H9 (cell line): ENCODE data around the gene OPRD1. TPM values are rescaled to one million over a fixed set of nuclear protein-coding genes. Genes with fewer than 3 reads are reported as not detected.
A peak's percentile ranks its signal among the peaks of the same experiment; 100 is the strongest.

ENCODE experiments used
- DNase-seq: peaks from one replicate; pipeline ENCODE4 v3.0.0-alpha.2; 2017
- H2AFZ ChIP-seq: one replicate; pipeline ENCODE4 v1.6.1; 2013; ENCODE audit warnings: mild to moderate bottlenecking, low read length, control low read depth, moderate library complexity
- H2AK5ac ChIP-seq: 2 replicates; pipeline ENCODE4 v1.6.1; 2013; ENCODE audit warnings: low read length, control low read depth, mixed read lengths; ENCODE audit not compliant: insufficient read length
- H2BK120ac ChIP-seq: one replicate; pipeline ENCODE4 v1.6.1; 2013; ENCODE audit warnings: low read depth, mild to moderate bottlenecking, low read length, control low read depth, inconsistent platforms; ENCODE audit not compliant: poor library complexity, severe bottlenecking
- H2BK12ac ChIP-seq: 2 replicates; pipeline ENCODE4 v1.6.1; 2013; ENCODE audit warnings: low read length, control low read depth, mixed read lengths, low read depth; ENCODE audit not compliant: insufficient read length
- H2BK15ac ChIP-seq: 2 replicates; pipeline ENCODE4 v1.6.1; 2013; ENCODE audit warnings: low read depth, low read length, control low read depth
- H2BK20ac ChIP-seq: one replicate; pipeline ENCODE4 v1.6.1; 2013; ENCODE audit warnings: low read depth, mild to moderate bottlenecking, low read length, control low read depth, inconsistent platforms; ENCODE audit not compliant: poor library complexity, severe bottlenecking
- H2BK5ac ChIP-seq: 2 replicates; pipeline ENCODE4 v1.6.1; 2013; ENCODE audit warnings: low read length, control low read depth, mixed read lengths; ENCODE audit not compliant: insufficient read length
- H3K14ac ChIP-seq: 2 replicates; pipeline ENCODE4 v1.6.1; 2013; ENCODE audit warnings: low read length, control low read depth; ENCODE audit not compliant: insufficient read depth
- H3K18ac ChIP-seq: 2 replicates; pipeline ENCODE4 v1.6.1; 2013; ENCODE audit warnings: low read depth, mild to moderate bottlenecking, mixed read lengths, low read length, control low read depth; ENCODE audit not compliant: insufficient read length
- H3K23ac ChIP-seq: 2 replicates; pipeline ENCODE4 v1.6.1; 2013; ENCODE audit warnings: low read length, control low read depth, mixed read lengths, low read depth; ENCODE audit not compliant: insufficient read length
- H3K23me2 ChIP-seq: 2 replicates; pipeline ENCODE4 v1.6.1; 2013; ENCODE audit warnings: low read depth, mild to moderate bottlenecking, mixed read lengths, low read length, control low read depth; ENCODE audit not compliant: insufficient read length, poor library complexity, severe bottlenecking
- H3K27ac ChIP-seq: 2 replicates; pipeline ENCODE4 v1.5.1; 2013; ENCODE audit warnings: low read length, control low read depth, mixed read lengths, low read depth; ENCODE audit not compliant: insufficient read length
- H3K27me3 ChIP-seq: 2 replicates; pipeline ENCODE4 v1.6.1; 2013; ENCODE audit warnings: low read length, control low read depth, inconsistent platforms; ENCODE audit not compliant: insufficient read depth
- H3K4ac ChIP-seq: 2 replicates; pipeline ENCODE4 v1.6.1; 2013; ENCODE audit warnings: low read depth, mild to moderate bottlenecking, control low read depth, inconsistent platforms, low read length, moderate library complexity
- H3K4me1 ChIP-seq: 2 replicates; pipeline ENCODE4 v1.6.1; 2013; ENCODE audit warnings: low read length, control low read depth, inconsistent platforms; ENCODE audit not compliant: insufficient read depth
- H3K4me2 ChIP-seq: 2 replicates; pipeline ENCODE4 v1.6.1; 2013; ENCODE audit warnings: low read length, control low read depth, mixed read lengths; ENCODE audit not compliant: insufficient read length, insufficient read depth
- H3K56ac ChIP-seq: 2 replicates; pipeline ENCODE4 v1.6.1; 2013; ENCODE audit warnings: low read depth, mild to moderate bottlenecking, mixed read lengths, low read length, control low read depth; ENCODE audit not compliant: insufficient read length
- H3K79me1 ChIP-seq: 2 replicates; pipeline ENCODE4 v1.6.1; 2013; ENCODE audit warnings: low read depth, mild to moderate bottlenecking, moderate library complexity, low read length, control low read depth, inconsistent platforms; ENCODE audit not compliant: insufficient read depth, poor library complexity, severe bottlenecking
- H3K79me2 ChIP-seq: 2 replicates; pipeline ENCODE4 v1.6.1; 2013; ENCODE audit warnings: low read length, control low read depth, inconsistent platforms; ENCODE audit not compliant: insufficient read depth
- H3K9ac ChIP-seq: 2 replicates; pipeline ENCODE4 v1.6.1; 2013; ENCODE audit warnings: low read length, control low read depth, mixed read lengths; ENCODE audit not compliant: insufficient read length; ENCODE audit errors: extremely low read depth
- H3K9me3 ChIP-seq: one replicate; pipeline ENCODE4 v1.6.1; 2013; ENCODE audit warnings: low read depth, low read length, inconsistent platforms; ENCODE audit not compliant: control insufficient read depth
- H3T11ph ChIP-seq: one replicate; pipeline ENCODE4 v1.6.1; 2013; ENCODE audit warnings: mild to moderate bottlenecking, low read length, control low read depth, inconsistent platforms
- H4K20me1 ChIP-seq: one replicate; pipeline ENCODE4 v1.6.1; 2013; ENCODE audit not compliant: control insufficient read depth, insufficient read length, insufficient read depth
- H4K5ac ChIP-seq: 2 replicates; pipeline ENCODE4 v1.6.1; 2013; ENCODE audit warnings: low read depth, mild to moderate bottlenecking, mixed read lengths, low read length, control low read depth; ENCODE audit not compliant: insufficient read length
- H4K8ac ChIP-seq: replicated peaks from 2 replicates; pipeline ENCODE4 v1.6.1; 2013; ENCODE audit warnings: low read length, control low read depth, mixed read lengths, low read depth; ENCODE audit not compliant: insufficient read length
- H4K91ac ChIP-seq: 2 replicates; pipeline ENCODE4 v1.6.1; 2013; ENCODE audit warnings: low read depth, mild to moderate bottlenecking, moderate library complexity, mixed read lengths, low read length, control low read depth; ENCODE audit not compliant: insufficient read length
- H3K27ac Mint-ChIP-seq, 3 experiments: 2 replicates in 2 of 3; 3 replicates in 1 of 3; pipeline ENCODE4 v1.8.0; 2020 to 2021; ENCODE audit warnings: mixed read lengths in 3 of 3, mild to moderate bottlenecking in 1 of 3, moderate library complexity in 1 of 3
- H3K27me3 Mint-ChIP-seq: 2 replicates; pipeline ENCODE4 v1.8.0; 2021; ENCODE audit warnings: low read depth, mild to moderate bottlenecking, moderate library complexity, mixed read lengths
- H3K36me3 Mint-ChIP-seq, 3 experiments: 2 replicates in 2 of 3; 3 replicates in 1 of 3; pipeline ENCODE4 v1.8.0; 2020 to 2021; ENCODE audit warnings: low read depth in 3 of 3, mixed read lengths in 3 of 3; ENCODE audit not compliant: insufficient read depth in 1 of 3
- H3K4me1 Mint-ChIP-seq, 2 experiments: 2 replicates each; pipeline ENCODE4 v1.8.0; 2020; ENCODE audit warnings: mixed read lengths in 2 of 2
- H3K4me3 Mint-ChIP-seq, 2 experiments: 2 replicates in 1 of 2; 3 replicates in 1 of 2; pipeline ENCODE4 v1.8.0; 2020 to 2021; ENCODE audit warnings: mild to moderate bottlenecking in 2 of 2, mixed read lengths in 2 of 2, moderate library complexity in 1 of 2
- H3K9me3 Mint-ChIP-seq, 2 experiments: 2 replicates in 1 of 2; 3 replicates in 1 of 2; pipeline ENCODE4 v1.8.0; 2020; ENCODE audit warnings: mild to moderate bottlenecking in 2 of 2, mixed read lengths in 2 of 2, moderate library complexity in 1 of 2
- WGBS: extraction: QIAGEN DNeasy Blood & Tissue Kit; methylation state at CpG from one replicate; pipeline ENCODE4 v1.1.7; 2013; ENCODE audit warnings: missing lambda C conversion rate, low lambda C conversion rate, mixed read lengths; ENCODE audit not compliant: insufficient read length; ENCODE audit errors: extremely low coverage; 5-methylcytosine and 5-hydroxymethylcytosine counted together
- total RNA-seq: library from RNA; stranded (reverse); gene quantifications from 2 replicates; pipeline ENCODE4 v1.2.1, GENCODE V29; 2021
- TF ChIP-seq, protein P1 (sequence below): fragments of 200-600 bp; sonication (generic); conservative IDR thresholded peaks from 3 replicates; pipeline ENCODE4 v1.8.0; 2021; ENCODE audit warnings: antibody characterized with exemption, mild to moderate bottlenecking

OPRD1 gene
- total RNA-seq, 1 experiment from 2014 or later: 1.8 TPM

DNA sequence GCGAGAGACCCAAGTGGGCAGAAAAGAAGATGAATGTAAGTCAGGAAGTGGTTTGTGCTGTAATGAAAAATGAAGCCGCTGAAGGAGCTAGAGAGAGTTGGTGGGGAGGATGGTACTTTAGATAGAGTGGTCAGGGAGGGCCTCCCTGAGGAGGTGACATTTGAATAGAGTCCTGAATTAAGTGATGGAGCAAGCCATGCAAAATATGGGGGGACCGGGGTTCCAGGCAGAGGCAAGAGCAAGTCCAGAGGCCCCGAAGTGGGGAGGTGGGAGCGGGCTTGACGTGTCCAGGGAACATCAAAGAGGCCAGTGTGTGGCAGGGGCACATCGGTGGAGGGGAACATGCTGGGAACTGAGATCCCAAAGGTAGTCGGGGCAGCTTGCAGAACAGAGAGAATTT lies 43.1 kb downstream of the OPRD1 start:
- no peak overlapping the region for H3K14ac ChIP-seq
- no peaks in the 10 kb centered on the region for H3K9me3 Mint-ChIP-seq
- H3T11ph ChIP-seq: no peak overlapping the region
- no peak overlapping the region for H3K4me3 Mint-ChIP-seq
- peaks cover 0 to 3% (median 0%) of the 10 kb centered on the region in 3 experiments; a peak in 1 of 7 replicates for H3K36me3 Mint-ChIP-seq
- H4K91ac ChIP-seq: no peak overlapping the region
- peaks cover 7 to 19% of the 10 kb centered on the region in 2 experiments for H3K4me1 Mint-ChIP-seq
- H2BK15ac ChIP-seq: no peak overlapping the region
- no peak overlapping the region for H4K8ac ChIP-seq
- no peak overlapping the region for H2BK12ac ChIP-seq
- DNase-seq: no peak
- TF ChIP-seq, protein P1, sequence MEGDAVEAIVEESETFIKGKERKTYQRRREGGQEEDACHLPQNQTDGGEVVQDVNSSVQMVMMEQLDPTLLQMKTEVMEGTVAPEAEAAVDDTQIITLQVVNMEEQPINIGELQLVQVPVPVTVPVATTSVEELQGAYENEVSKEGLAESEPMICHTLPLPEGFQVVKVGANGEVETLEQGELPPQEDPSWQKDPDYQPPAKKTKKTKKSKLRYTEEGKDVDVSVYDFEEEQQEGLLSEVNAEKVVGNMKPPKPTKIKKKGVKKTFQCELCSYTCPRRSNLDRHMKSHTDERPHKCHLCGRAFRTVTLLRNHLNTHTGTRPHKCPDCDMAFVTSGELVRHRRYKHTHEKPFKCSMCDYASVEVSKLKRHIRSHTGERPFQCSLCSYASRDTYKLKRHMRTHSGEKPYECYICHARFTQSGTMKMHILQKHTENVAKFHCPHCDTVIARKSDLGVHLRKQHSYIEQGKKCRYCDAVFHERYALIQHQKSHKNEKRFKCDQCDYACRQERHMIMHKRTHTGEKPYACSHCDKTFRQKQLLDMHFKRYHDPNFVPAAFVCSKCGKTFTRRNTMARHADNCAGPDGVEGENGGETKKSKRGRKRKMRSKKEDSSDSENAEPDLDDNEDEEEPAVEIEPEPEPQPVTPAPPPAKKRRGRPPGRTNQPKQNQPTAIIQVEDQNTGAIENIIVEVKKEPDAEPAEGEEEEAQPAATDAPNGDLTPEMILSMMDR: no peak
- no peaks in the 10 kb centered on the region for H3K23me2 ChIP-seq
- H4K20me1 ChIP-seq: peaks cover 3% of the 10 kb centered on the region
- no peak overlapping the region; the same call in 1 of the 2 replicates for H3K4ac ChIP-seq
- H2BK120ac ChIP-seq: no peak overlapping the region
- no peak overlapping the region for H2BK20ac ChIP-seq
- H3K27me3 Mint-ChIP-seq: no peaks in the 10 kb centered on the region; the same call in 1 of the 2 replicates
- no peak overlapping the region for H3K23ac ChIP-seq
- H3K4me1 ChIP-seq: no peaks in the 10 kb centered on the region
- no peak overlapping the region for H2BK5ac ChIP-seq
- no peak overlapping the region for H4K5ac ChIP-seq
- H3K18ac ChIP-seq: no peak overlapping the region
- no peaks in the 10 kb centered on the region for H3K27me3 ChIP-seq
- no peak overlapping the region for H2AFZ ChIP-seq
- H3K79me2 ChIP-seq: no peaks in the 10 kb centered on the region
- no peak overlapping the region for H3K4me2 ChIP-seq
- H3K27ac ChIP-seq: no peak overlapping the region
- no peak overlapping the region for H3K56ac ChIP-seq
- no peak overlapping the region for H2AK5ac ChIP-seq
- no CpG with 5 or more reads among the region's 8 CpGs for WGBS
- H3K9me3 ChIP-seq: no peaks in the 10 kb centered on the region
- H3K9ac ChIP-seq: no peak overlapping the region
- H3K27ac Mint-ChIP-seq: peak overlapping the region in 2 of 3 experiments; percentile 5 to 26; a peak in 3 of 7 replicates
- H3K79me1 ChIP-seq: no peaks in the 10 kb centered on the region
